Adrenal gland (tissue), 5 donors: ENCODE results near the gene CWF19L1.

Experiments used
- POLR2A ChIP-seq, 2 donors: fragments of 450-650 bp; IDR thresholded peaks; one replicate each; pipeline ENCODE4 v1.6.1; 2017; ENCODE audit warnings: antibody characterized with exemption in 2 of 2, mild to moderate bottlenecking in 2 of 2, moderate library complexity in 1 of 2
- TF ChIP-seq, protein P1 (sequence below), 6 experiments: fragments of 450-650 bp in 4 of 6; fragments of 200-600 bp in 2 of 6; sonication (generic) in 1 of 6; IDR thresholded peaks; 1 replicate in 5 of 6; 2 replicates in 1 of 6; pipeline versions ENCODE4 v1.5.1 to v1.8.0; 2016 to 2021; ENCODE audit warnings: antibody characterized with exemption in 6 of 6, mild to moderate bottlenecking in 2 of 6, moderate library complexity in 1 of 6
- donor health status: DM: no; HTN: no; CAD: no.

DNA sequence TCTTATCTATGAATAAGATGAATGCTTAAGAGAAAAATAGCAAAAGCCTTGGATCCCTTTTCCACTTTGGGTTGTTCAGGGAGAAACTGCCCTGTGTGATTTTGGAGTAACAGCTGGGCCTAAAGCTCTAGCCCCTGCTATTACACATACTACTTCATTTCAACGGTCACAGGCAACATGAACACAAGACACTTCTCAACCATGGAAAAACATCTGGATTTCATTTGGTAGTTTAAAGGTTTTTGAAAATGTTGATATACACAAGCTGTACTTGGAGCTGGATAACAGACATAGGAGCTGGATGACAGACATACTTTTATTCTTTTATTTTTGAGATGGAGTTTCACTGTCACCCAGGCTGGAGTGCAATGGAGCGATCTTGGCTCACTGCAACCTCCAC, 35.3 kb downstream of the CWF19L1 start:
- TF ChIP-seq, protein P1, sequence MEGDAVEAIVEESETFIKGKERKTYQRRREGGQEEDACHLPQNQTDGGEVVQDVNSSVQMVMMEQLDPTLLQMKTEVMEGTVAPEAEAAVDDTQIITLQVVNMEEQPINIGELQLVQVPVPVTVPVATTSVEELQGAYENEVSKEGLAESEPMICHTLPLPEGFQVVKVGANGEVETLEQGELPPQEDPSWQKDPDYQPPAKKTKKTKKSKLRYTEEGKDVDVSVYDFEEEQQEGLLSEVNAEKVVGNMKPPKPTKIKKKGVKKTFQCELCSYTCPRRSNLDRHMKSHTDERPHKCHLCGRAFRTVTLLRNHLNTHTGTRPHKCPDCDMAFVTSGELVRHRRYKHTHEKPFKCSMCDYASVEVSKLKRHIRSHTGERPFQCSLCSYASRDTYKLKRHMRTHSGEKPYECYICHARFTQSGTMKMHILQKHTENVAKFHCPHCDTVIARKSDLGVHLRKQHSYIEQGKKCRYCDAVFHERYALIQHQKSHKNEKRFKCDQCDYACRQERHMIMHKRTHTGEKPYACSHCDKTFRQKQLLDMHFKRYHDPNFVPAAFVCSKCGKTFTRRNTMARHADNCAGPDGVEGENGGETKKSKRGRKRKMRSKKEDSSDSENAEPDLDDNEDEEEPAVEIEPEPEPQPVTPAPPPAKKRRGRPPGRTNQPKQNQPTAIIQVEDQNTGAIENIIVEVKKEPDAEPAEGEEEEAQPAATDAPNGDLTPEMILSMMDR (IDR thresholded peaks at IDR 0.05), result no peak
- TF ChIP-seq POLR2A (IDR thresholded peaks at IDR 0.05), result no peak
